Peyer's patch (tissue), 4 donors: Measurements from ENCODE around the gene MCOLN1.

Source experiments
- CTCF ChIP-seq, 6 experiments: fragments of 450-650 bp in 4 of 6; fragments of 200-600 bp in 2 of 6; sonication (generic) in 1 of 6; IDR thresholded peaks; one replicate each; pipeline ENCODE4 v1.5.1; 2017 to 2019; ENCODE audit warnings: antibody characterized with exemption in 6 of 6, mild to moderate bottlenecking in 3 of 6, moderate library complexity in 1 of 6
- POLR2A ChIP-seq, 2 donors: fragments of 450-650 bp; IDR thresholded peaks; one replicate each; pipeline ENCODE4 v1.5.1; 2017; ENCODE audit warnings: antibody characterized with exemption in 2 of 2, mild to moderate bottlenecking in 2 of 2, moderate library complexity in 2 of 2

DNA sequence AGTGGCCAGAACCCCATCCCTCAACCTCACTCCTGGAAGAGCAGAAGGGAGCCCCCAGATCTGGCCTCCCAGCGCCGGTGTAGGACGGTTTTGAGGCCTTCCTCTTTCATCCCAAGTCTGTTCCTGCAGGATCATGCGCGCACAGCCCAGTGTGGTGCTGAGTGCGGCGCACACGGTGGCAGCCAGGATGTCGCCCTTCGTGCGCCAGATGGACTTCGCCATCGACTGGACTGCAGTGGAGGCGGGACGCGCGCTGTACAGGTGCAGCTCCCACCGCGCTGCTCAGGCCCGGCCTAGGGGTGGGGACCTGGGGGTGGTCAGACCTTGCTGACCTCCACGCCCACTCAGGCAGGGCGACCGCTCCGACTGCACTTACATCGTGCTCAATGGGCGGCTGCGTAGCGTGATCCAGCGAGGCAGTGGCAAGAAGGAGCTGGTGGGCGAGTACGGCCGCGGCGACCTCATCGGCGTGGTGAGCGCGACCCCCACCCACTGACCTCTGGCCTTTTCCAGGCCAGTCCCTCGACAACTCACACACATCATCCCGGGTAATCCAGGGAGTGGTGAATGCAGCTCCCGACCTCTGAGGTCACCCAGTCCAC is 27.8 kb downstream of the MCOLN1 start:
- TF ChIP-seq POLR2A (IDR thresholded peaks at IDR 0.05) (no peak), CTCF (IDR thresholded peaks at IDR 0.05) (no peak)
